Measurements from ENCODE around the gene ZNF511.

DNA sequence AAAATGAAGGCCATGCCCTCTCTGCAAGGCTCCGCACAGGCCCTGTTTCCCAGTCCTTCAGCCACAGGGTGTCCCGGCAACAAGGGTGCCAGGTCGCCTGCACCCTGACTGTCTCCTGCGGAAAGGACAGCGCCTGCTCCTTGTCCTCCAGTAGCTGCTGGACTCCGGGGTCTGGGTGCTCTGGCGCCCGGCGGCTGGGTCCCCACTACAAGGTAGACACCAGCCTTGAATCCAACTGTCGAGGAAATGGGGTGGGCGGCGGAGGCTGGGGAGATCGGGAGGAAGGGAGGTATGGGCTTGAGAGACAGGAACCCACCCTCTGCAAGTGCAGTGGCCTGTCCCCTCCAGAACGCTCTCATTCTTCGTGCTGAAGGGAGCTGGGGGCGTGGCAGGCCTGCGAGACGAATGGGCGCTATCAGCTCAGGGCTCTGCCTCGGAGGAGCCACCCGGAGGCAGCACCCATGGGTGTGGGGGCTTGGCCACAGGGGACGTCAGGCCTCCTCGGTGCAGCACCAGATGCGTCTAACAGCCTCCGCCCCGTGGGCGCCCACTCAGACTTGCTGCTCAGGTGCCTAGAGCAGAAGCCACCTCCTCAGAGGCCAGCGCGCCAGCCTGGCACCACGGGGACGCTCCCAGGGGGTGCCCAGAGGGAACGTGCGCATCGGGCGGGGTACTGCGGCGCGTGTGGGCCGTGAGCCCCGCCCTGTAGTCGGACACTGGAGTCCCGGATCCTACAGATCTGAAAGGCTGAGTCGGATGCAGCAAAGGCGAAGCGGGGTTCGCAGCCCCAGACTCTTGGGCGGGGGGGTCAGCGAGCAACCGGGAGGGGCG is 47.6 kb upstream of the ZNF511 start:
- TF ChIP-seq, protein P1, sequence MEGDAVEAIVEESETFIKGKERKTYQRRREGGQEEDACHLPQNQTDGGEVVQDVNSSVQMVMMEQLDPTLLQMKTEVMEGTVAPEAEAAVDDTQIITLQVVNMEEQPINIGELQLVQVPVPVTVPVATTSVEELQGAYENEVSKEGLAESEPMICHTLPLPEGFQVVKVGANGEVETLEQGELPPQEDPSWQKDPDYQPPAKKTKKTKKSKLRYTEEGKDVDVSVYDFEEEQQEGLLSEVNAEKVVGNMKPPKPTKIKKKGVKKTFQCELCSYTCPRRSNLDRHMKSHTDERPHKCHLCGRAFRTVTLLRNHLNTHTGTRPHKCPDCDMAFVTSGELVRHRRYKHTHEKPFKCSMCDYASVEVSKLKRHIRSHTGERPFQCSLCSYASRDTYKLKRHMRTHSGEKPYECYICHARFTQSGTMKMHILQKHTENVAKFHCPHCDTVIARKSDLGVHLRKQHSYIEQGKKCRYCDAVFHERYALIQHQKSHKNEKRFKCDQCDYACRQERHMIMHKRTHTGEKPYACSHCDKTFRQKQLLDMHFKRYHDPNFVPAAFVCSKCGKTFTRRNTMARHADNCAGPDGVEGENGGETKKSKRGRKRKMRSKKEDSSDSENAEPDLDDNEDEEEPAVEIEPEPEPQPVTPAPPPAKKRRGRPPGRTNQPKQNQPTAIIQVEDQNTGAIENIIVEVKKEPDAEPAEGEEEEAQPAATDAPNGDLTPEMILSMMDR (tag by site-specific recombination; IDR thresholded peaks at IDR 0.05): 0 out of 2 replicates have a peak, but pooled peaks have one; percentile 31
- TF ChIP-seq TRIM28 (IDR thresholded peaks at IDR 0.05; ENCODE audit: borderline replicate concordance, low read length) (no peak), ZBTB17 (tag by site-specific recombination; IDR thresholded peaks at IDR 0.05) (0 out of 2 replicates have a peak, but pooled peaks have one; percentile 13), SALL2 (tag by site-specific recombination; IDR thresholded peaks at IDR 0.05; ENCODE audit: borderline replicate concordance) (no peak), ZBTB11 (tag by site-specific recombination; conservative IDR thresholded peaks at IDR 0.05; ENCODE audit: low read depth) (no peak), ZNF549 (tag by site-specific recombination; IDR thresholded peaks at IDR 0.05) (no peak), ZNF600 (tag by site-specific recombination; IDR thresholded peaks at IDR 0.05) (no peak), ZNF324 (tag by site-specific recombination; IDR thresholded peaks at IDR 0.05) (no peak), ZNF223 (tag by site-specific recombination; IDR thresholded peaks at IDR 0.05) (no peak), ZBTB48 (tag by site-specific recombination; IDR thresholded peaks at IDR 0.05) (no peak), KLF9 (tag by site-specific recombination; IDR thresholded peaks at IDR 0.05; ENCODE audit: low read depth) (peak; percentile 43), ZNF311 (tag by site-specific recombination; IDR thresholded peaks at IDR 0.05; ENCODE audit: borderline replicate concordance) (no peak)
- TF ChIP-seq, protein P2, sequence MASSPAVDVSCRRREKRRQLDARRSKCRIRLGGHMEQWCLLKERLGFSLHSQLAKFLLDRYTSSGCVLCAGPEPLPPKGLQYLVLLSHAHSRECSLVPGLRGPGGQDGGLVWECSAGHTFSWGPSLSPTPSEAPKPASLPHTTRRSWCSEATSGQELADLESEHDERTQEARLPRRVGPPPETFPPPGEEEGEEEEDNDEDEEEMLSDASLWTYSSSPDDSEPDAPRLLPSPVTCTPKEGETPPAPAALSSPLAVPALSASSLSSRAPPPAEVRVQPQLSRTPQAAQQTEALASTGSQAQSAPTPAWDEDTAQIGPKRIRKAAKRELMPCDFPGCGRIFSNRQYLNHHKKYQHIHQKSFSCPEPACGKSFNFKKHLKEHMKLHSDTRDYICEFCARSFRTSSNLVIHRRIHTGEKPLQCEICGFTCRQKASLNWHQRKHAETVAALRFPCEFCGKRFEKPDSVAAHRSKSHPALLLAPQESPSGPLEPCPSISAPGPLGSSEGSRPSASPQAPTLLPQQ (tag by site-specific recombination; IDR thresholded peaks at IDR 0.05): no peak
- TF ChIP-seq, protein P3, sequence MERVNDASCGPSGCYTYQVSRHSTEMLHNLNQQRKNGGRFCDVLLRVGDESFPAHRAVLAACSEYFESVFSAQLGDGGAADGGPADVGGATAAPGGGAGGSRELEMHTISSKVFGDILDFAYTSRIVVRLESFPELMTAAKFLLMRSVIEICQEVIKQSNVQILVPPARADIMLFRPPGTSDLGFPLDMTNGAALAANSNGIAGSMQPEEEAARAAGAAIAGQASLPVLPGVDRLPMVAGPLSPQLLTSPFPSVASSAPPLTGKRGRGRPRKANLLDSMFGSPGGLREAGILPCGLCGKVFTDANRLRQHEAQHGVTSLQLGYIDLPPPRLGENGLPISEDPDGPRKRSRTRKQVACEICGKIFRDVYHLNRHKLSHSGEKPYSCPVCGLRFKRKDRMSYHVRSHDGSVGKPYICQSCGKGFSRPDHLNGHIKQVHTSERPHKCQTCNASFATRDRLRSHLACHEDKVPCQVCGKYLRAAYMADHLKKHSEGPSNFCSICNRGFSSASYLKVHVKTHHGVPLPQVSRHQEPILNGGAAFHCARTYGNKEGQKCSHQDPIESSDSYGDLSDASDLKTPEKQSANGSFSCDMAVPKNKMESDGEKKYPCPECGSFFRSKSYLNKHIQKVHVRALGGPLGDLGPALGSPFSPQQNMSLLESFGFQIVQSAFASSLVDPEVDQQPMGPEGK (tag by site-specific recombination; IDR thresholded peaks at IDR 0.05): peak; percentile 69

Data from HEK293 (cell line).